Endothelial cell of umbilical vein (primary cell): Measurements from ENCODE around the gene DMPK. TPM values are rescaled to one million over a fixed set of nuclear protein-coding genes. Genes with fewer than 3 reads are reported as not detected.

Experiments
- BruUV-seq: library from RNA; stranded (reverse); fragments of 400-500 nt; replicated peaks from 2 replicates; lab custom pipeline; 2021; lab: Mats Ljungman, UMichigan
- CTCF ChIA-PET: fragments of 300-600, 350-600 bp; sonication (Branson Sonifier 250); formaldehyde crosslinking; loops from one replicate; lab custom pipeline; 2021; ENCODE audit warnings: antibody characterized with exemption, inconsistent platforms; lab: Charles Lee
- POLR2A ChIA-PET: fragments of 300-600, 350-600 bp; sonication (Branson Sonifier 250); formaldehyde crosslinking; loops from one replicate; lab custom pipeline; 2021; ENCODE audit warnings: antibody characterized with exemption, inconsistent platforms; lab: Charles Lee
- DNase-seq: peaks from one replicate; pipeline ENCODE4 v3.0.0-alpha.2; 2011; ENCODE audit warnings: low read depth, low spot score
- FAIRE-seq: peaks from 2 replicates; lab custom pipeline; 2011; peaks lifted over from hg19 to GRCh38; lab: Jason Lieb, UNC
- H2AFZ ChIP-seq: 2 replicates; pipeline ENCODE4 v1.6.0; 2012; ENCODE audit warnings: low read depth, low read length, control low read depth, inconsistent platforms
- H3K27ac ChIP-seq: 2 replicates; pipeline ENCODE4 v1.5.1; 2011; ENCODE audit warnings: low read depth, mild to moderate bottlenecking, control low read depth, low read length, moderate library complexity; ENCODE audit not compliant: insufficient read depth
- H3K27me3 ChIP-seq, 2 experiments: 2 replicates each; pipeline versions ENCODE4 v1.6.0 to v1.6.1; 2011; ENCODE audit warnings: low read length in 2 of 2, mixed read lengths in 1 of 2; ENCODE audit not compliant: control insufficient read depth in 2 of 2, insufficient read depth in 2 of 2
- H3K36me3 ChIP-seq, 2 experiments: 2 replicates in 1 of 2; 3 replicates in 1 of 2; pipeline ENCODE4 v1.5.1; 2011; ENCODE audit warnings: low read length in 2 of 2, mild to moderate bottlenecking in 1 of 2, moderate library complexity in 1 of 2; ENCODE audit not compliant: control insufficient read depth in 2 of 2, insufficient read depth in 2 of 2; ENCODE audit errors: extremely low read depth in 1 of 2
- H3K4me1 ChIP-seq: 3 replicates; pipeline ENCODE4 v1.5.1; 2011; ENCODE audit warnings: mild to moderate bottlenecking, low read length; ENCODE audit not compliant: control insufficient read depth, insufficient read depth; ENCODE audit errors: extremely low read depth
- H3K4me2 ChIP-seq: 2 replicates; pipeline ENCODE4 v1.6.1; 2011; ENCODE audit warnings: low read length, control low read depth, mixed read lengths; ENCODE audit not compliant: insufficient read depth
- H3K4me3 ChIP-seq, 3 experiments: fragments of 200-600 bp in 1 of 3; sonication (generic), shearing (Covaris generic) in 1 of 3; replicated peaks in 1 of 3; 2 replicates each; pipeline ENCODE4 v1.5.1; 2011 to 2016; ENCODE audit warnings: control low read depth in 3 of 3, low read length in 3 of 3, mild to moderate bottlenecking in 2 of 3, inconsistent platforms in 1 of 3, low read depth in 1 of 3, moderate library complexity in 1 of 3; ENCODE audit not compliant: insufficient read depth in 1 of 3
- H3K79me2 ChIP-seq: 2 replicates; pipeline ENCODE4 v1.6.0; 2012; ENCODE audit warnings: low read length, inconsistent platforms; ENCODE audit not compliant: control insufficient read depth, insufficient read depth
- H3K9ac ChIP-seq: replicated peaks from 2 replicates; pipeline ENCODE3; 2011; ENCODE audit warnings: low read length, control low read depth; ENCODE audit not compliant: insufficient read depth; ENCODE audit errors: extremely low read depth
- H3K9me1 ChIP-seq: replicated peaks from 3 replicates; pipeline ENCODE4 v1.6.0; 2011; ENCODE audit warnings: mild to moderate bottlenecking, low read length; ENCODE audit not compliant: control insufficient read depth, insufficient read depth; ENCODE audit errors: extremely low read depth
- H3K9me3 ChIP-seq: replicated peaks from 2 replicates; pipeline ENCODE4 v1.5.1; 2012; ENCODE audit warnings: low read length, inconsistent platforms; ENCODE audit not compliant: control insufficient read depth, insufficient read depth
- H4K20me1 ChIP-seq: replicated peaks from 2 replicates; pipeline ENCODE3; 2011; ENCODE audit warnings: mild to moderate bottlenecking, low read length; ENCODE audit not compliant: control insufficient read depth, insufficient read depth; ENCODE audit errors: extremely low read depth
- EZH2 ChIP-seq: IDR thresholded peaks from 2 replicates; pipeline ENCODE4 v1.6.1; 2012; ENCODE audit warnings: borderline replicate concordance, low read depth, mild to moderate bottlenecking, moderate library complexity, low read length, inconsistent platforms; ENCODE audit not compliant: severe bottlenecking
- FOS ChIP-seq: IDR thresholded peaks from 2 replicates; pipeline ENCODE4 v1.6.1; 2011; ENCODE audit warnings: mild to moderate bottlenecking, low read length, moderate library complexity, borderline replicate concordance; ENCODE audit not compliant: insufficient read depth
- GATA2 ChIP-seq: IDR thresholded peaks from 2 replicates; pipeline ENCODE4 v1.7.0; 2011; ENCODE audit warnings: low read depth, mild to moderate bottlenecking, moderate library complexity, mixed read lengths, low read length; ENCODE audit not compliant: insufficient read length, insufficient read depth
- JUN ChIP-seq: IDR thresholded peaks from 2 replicates; pipeline ENCODE4 v1.6.1; 2011; ENCODE audit warnings: borderline replicate concordance, low read depth; ENCODE audit not compliant: insufficient read length, insufficient read depth
- MYC ChIP-seq: IDR thresholded peaks from one replicate; pipeline ENCODE4 v1.6.1; 2011; ENCODE audit warnings: mild to moderate bottlenecking, low read depth, low read length
- POLR2A ChIP-seq: IDR thresholded peaks from 2 replicates; pipeline ENCODE4 v1.6.1; 2012; ENCODE audit warnings: low read depth, mild to moderate bottlenecking, control low read depth, low read length
- POLR2AphosphoS5 ChIP-seq: IDR thresholded peaks from 2 replicates; pipeline ENCODE4 v1.6.1; 2012; ENCODE audit warnings: low read depth, mild to moderate bottlenecking, control low read depth, low read length, moderate library complexity; ENCODE audit not compliant: insufficient read depth
- dilution Hi-C: fragments of 300-500 bp; cut with MboI; formaldehyde crosslinking; loops from one replicate; pipeline ENCODE4 v1.15.0; 2019; ENCODE audit warnings: low sequenced_read_pairs; ENCODE audit not compliant: extremely low pct_ligation_motif_present
- intact Hi-C: fragments of 100-400 bp; cut with micrococcal nuclease; formaldehyde crosslinking; loops from one replicate; pipeline ENCODE4 v1.10.0; 2022
- polyA plus RNA-seq, 4 experiments: library from polyadenylated mRNA; depleted of rRNA in 3 of 4; stranded (reverse) in 3 of 4; unstranded in 1 of 4; fragments of >200 nt; gene quantifications; 2 replicates each; pipeline versions ENCODE4 v1.2.1 to v1.2.3, GENCODE V29; 2011 to 2012; ENCODE audit warnings: missing spikeins in 1 of 4
- total RNA-seq: library from RNA; stranded (reverse); gene quantifications from 2 replicates; pipeline ENCODE4 v1.2.3, GENCODE V29; 2021
- TF ChIP-seq, protein P1 (sequence below), 2 donors: IDR thresholded peaks; 1 replicate in 1 of 2; 2 replicates in 1 of 2; pipeline ENCODE4 v1.5.1; 2011; ENCODE audit warnings: low read length in 2 of 2, mild to moderate bottlenecking in 2 of 2, moderate library complexity in 2 of 2, control low read depth in 1 of 2, inconsistent platforms in 1 of 2, low read depth in 1 of 2; ENCODE audit not compliant: insufficient read depth in 1 of 2; ENCODE audit errors: extremely low read depth in 1 of 2
- TF ChIP-seq, protein P2 (sequence below): IDR thresholded peaks from 2 replicates; pipeline ENCODE4 v1.6.1; 2011; ENCODE audit not compliant: insufficient read depth, insufficient read length

DMPK gene
- total and polyA plus RNA-seq, 2 donors (not counting 3 experiments of a cell fraction or from before 2014, with no cell fraction given) = 36.6 to 73.3 TPM

DNA sequence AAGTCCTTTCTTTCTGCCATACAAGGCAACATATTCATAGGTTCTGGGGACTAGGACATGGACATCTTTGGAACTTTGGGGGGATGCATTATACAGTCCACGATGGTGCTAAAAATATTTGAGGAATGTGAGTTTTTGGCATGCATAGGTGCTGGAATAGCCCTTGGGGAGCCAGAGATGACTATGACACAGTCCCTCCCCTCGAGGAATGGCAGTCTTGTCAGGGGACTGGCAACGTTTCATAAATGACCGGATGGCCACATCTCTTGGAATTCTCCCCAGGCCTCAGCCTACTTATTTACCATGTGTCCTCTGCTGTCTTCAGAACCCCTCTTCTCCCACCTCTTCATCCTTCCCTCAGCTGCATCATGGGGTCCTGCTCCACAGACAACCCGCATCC lies 35.4 kb downstream of the DMPK start:
- H3K4me1 ChIP-seq = no peaks in the 10 kb centered on the region
- H3K9ac ChIP-seq = no peak overlapping the region
- no peaks in the 10 kb centered on the region for H3K9me1 ChIP-seq
- no peak for TF ChIP-seq MYC
- no peak for TF ChIP-seq GATA2
- TF ChIP-seq POLR2A = no peak
- TF ChIP-seq, protein P1, sequence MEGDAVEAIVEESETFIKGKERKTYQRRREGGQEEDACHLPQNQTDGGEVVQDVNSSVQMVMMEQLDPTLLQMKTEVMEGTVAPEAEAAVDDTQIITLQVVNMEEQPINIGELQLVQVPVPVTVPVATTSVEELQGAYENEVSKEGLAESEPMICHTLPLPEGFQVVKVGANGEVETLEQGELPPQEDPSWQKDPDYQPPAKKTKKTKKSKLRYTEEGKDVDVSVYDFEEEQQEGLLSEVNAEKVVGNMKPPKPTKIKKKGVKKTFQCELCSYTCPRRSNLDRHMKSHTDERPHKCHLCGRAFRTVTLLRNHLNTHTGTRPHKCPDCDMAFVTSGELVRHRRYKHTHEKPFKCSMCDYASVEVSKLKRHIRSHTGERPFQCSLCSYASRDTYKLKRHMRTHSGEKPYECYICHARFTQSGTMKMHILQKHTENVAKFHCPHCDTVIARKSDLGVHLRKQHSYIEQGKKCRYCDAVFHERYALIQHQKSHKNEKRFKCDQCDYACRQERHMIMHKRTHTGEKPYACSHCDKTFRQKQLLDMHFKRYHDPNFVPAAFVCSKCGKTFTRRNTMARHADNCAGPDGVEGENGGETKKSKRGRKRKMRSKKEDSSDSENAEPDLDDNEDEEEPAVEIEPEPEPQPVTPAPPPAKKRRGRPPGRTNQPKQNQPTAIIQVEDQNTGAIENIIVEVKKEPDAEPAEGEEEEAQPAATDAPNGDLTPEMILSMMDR (IDR thresholded peaks at IDR 0.05; ENCODE audit: extremely low read depth in 1 of 2, insufficient read depth in 1 of 2, low read depth in 1 of 2, low read length in 2 of 2) = no peak
- no peak for TF ChIP-seq EZH2
- TF ChIP-seq POLR2AphosphoS5 = no peak
- no peak for TF ChIP-seq FOS
- TF ChIP-seq, protein P2, sequence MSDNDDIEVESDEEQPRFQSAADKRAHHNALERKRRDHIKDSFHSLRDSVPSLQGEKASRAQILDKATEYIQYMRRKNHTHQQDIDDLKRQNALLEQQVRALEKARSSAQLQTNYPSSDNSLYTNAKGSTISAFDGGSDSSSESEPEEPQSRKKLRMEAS = no peak
- no peak for TF ChIP-seq JUN
- no peak overlapping the region for H3K27ac ChIP-seq
- intact Hi-C loops = no loop called here
- ChIA-PET POLR2A (no interaction called here), CTCF (no interaction called here)
- no peaks in the 10 kb centered on the region for H3K36me3 ChIP-seq
- BruUV-seq = no TSS peak
- DNase-seq (no peak), FAIRE-seq (no peak)
- H3K4me3 ChIP-seq = no peak overlapping the region
- H3K4me2 ChIP-seq = no peak overlapping the region
- H3K27me3 ChIP-seq = peaks cover 8% of the 10 kb centered on the region in 2 experiments
- no peaks in the 10 kb centered on the region for H3K79me2 ChIP-seq
- H3K9me3 ChIP-seq = no peaks in the 10 kb centered on the region
- H2AFZ ChIP-seq = no peak overlapping the region
- dilution Hi-C loops = no loop called here
- H4K20me1 ChIP-seq = no peaks in the 10 kb centered on the region
